HepG2 (cell line): Measurements from ENCODE around the gene SREBF1. TPM values are rescaled to one million over a fixed set of nuclear protein-coding genes. Genes with fewer than 3 reads are reported as not detected.

Source experiments
- ATAC-seq: fragments of 200-7000 bp; cut with Tn5 transposase; 3 replicates; pipeline ENCODE4 v1.9.1; 2020; ENCODE audit warnings: mild to moderate bottlenecking, moderate library complexity
- BruUV-seq: library from RNA; stranded (reverse); fragments of 400-500 nt; replicated peaks from 2 replicates; lab custom pipeline; 2021; lab: Mats Ljungman, UMichigan
- CTCF ChIA-PET: fragments of 300-600 bp; formaldehyde crosslinking; extraction: SDS; loops from one replicate; lab custom pipeline; 2021; ENCODE audit warnings: low total read pairs, inconsistent platforms, low intra/inter-chr PET ratio; lab: Yijun Ruan, JAX
- POLR2A ChIA-PET: fragments of 350-600 bp; sonication (Branson Sonifier 250); formaldehyde crosslinking; loops from one replicate; lab custom pipeline; 2020; ENCODE audit warnings: antibody characterized with exemption, inconsistent platforms; lab: Yijun Ruan, JAX
- DNase-seq: peaks from one replicate; pipeline ENCODE4 v3.0.0-alpha.2; 2015; ENCODE audit warnings: low spot score
- FAIRE-seq: peaks from 3 replicates; lab custom pipeline; 2011; peaks lifted over from hg19 to GRCh38; lab: Jason Lieb, UNC
- H2AFZ ChIP-seq: one replicate; pipeline ENCODE4 v1.6.1; 2011; ENCODE audit warnings: low read length, inconsistent platforms
- H3K27ac ChIP-seq: fragments of 300-600 bp; 3 replicates; pipeline ENCODE4 v1.8.0; 2011; ENCODE audit warnings: mixed run types, mild to moderate bottlenecking, mixed read lengths, low read length, inconsistent platforms; ENCODE audit not compliant: insufficient read depth; ENCODE audit errors: extremely low read length
- H3K27me3 ChIP-seq, 2 experiments: fragments of 200-600 bp in 1 of 2; 2 replicates in 1 of 2; 3 replicates in 1 of 2; pipeline versions ENCODE4 v1.6.0 to v1.8.0; 2011; ENCODE audit warnings: low read length in 2 of 2, mild to moderate bottlenecking in 2 of 2, moderate library complexity in 2 of 2, inconsistent platforms in 1 of 2; ENCODE audit not compliant: insufficient read depth in 2 of 2, control insufficient read depth in 1 of 2
- H3K36me3 ChIP-seq, 2 experiments: fragments of 200-600 bp in 1 of 2; replicated peaks in 1 of 2; 2 replicates in 1 of 2; 3 replicates in 1 of 2; pipeline versions ENCODE4 v1.5.1 to v1.8.0; 2011; ENCODE audit warnings: low read length in 2 of 2, inconsistent platforms in 1 of 2; ENCODE audit not compliant: insufficient read depth in 2 of 2, control insufficient read depth in 1 of 2
- H3K4me1 ChIP-seq: 2 replicates; pipeline ENCODE4 v1.5.1; 2012; ENCODE audit warnings: low read length, inconsistent platforms; ENCODE audit not compliant: insufficient read depth
- H3K4me2 ChIP-seq: 2 replicates; pipeline ENCODE4 v1.6.0; 2011; ENCODE audit warnings: low read depth, low read length, inconsistent platforms
- H3K4me3 ChIP-seq, 3 experiments: fragments of 200-600 bp in 1 of 3; sonication (generic), shearing (Covaris generic) in 1 of 3; replicated peaks in 1 of 3; 2 replicates each; pipeline ENCODE4 v1.5.1; 2011 to 2016; ENCODE audit warnings: low read length in 3 of 3, inconsistent platforms in 2 of 3, low read depth in 2 of 3, mild to moderate bottlenecking in 2 of 3, control low read depth in 1 of 3, mixed read lengths in 1 of 3; ENCODE audit not compliant: insufficient read depth in 1 of 3
- H3K79me2 ChIP-seq: one replicate; pipeline ENCODE4 v1.6.1; 2011; ENCODE audit warnings: low read length, inconsistent platforms; ENCODE audit not compliant: insufficient read depth
- H3K9ac ChIP-seq: 2 replicates; pipeline ENCODE4 v1.6.0; 2011; ENCODE audit warnings: mild to moderate bottlenecking, low read depth, low read length, inconsistent platforms; ENCODE audit not compliant: insufficient read depth
- H3K9me3 ChIP-seq: 2 replicates; pipeline ENCODE4 v1.5.1; 2012; ENCODE audit warnings: mild to moderate bottlenecking, low read length
- H4K20me1 ChIP-seq: 2 replicates; pipeline ENCODE4 v1.6.0; 2011; ENCODE audit warnings: inconsistent platforms, mild to moderate bottlenecking, low read length, moderate library complexity; ENCODE audit not compliant: insufficient read depth
- AGO2 ChIP-seq: fragments of 200-400 bp; formaldehyde crosslinking; optimal IDR thresholded peaks from 2 replicates; pipeline ENCODE3; 2017; ENCODE audit warnings: mild to moderate bottlenecking, low read depth, low read length, moderate library complexity
- CBX2 ChIP-seq, 2 experiments: fragments of 200-600 bp in 1 of 2; sonication (generic); formaldehyde crosslinking in 1 of 2; IDR thresholded peaks; 2 replicates each; pipeline versions ENCODE4 v1.7.0 to v1.8.1; 2018 to 2022; ENCODE audit warnings: low read depth in 2 of 2, low read length in 1 of 2, mild to moderate bottlenecking in 1 of 2, missing genetic modification reagents in 1 of 2
- ISX ChIP-seq: sonication (generic); formaldehyde crosslinking; conservative IDR thresholded peaks from 2 replicates; pipeline ENCODE4 v1.5.0; 2020; ENCODE audit warnings: missing genetic modification reagents
- RNF2 ChIP-seq: fragments of 450-650 bp; conservative IDR thresholded peaks from 2 replicates; pipeline ENCODE4 v1.6.1; 2016; ENCODE audit warnings: low read depth
- ZNF207 ChIP-seq: fragments of 450-650 bp; IDR thresholded peaks from 2 replicates; pipeline ENCODE4 v1.6.1; 2016; ENCODE audit warnings: antibody characterized with exemption, borderline replicate concordance
- ZNF563 ChIP-seq: sonication (generic); formaldehyde crosslinking; IDR thresholded peaks from 2 replicates; pipeline ENCODE4 v1.8.0; 2022; ENCODE audit warnings: mild to moderate bottlenecking, moderate library complexity, missing genetic modification reagents
- WGBS: methylation state at CpG from one replicate; pipeline ENCODE4 v1.1.6; 2017; ENCODE audit warnings: low lambda C conversion rate; 5-methylcytosine and 5-hydroxymethylcytosine counted together
- in situ Hi-C: cut with HindIII; loops from 2 replicates; pipeline ENCODE4 v1.10.0; 2017; ENCODE audit warnings: low pct_unique_long_range_greater_than_20kb; ENCODE audit not compliant: extremely low pct_ligation_motif_present
- intact Hi-C: fragments of 100-400 bp; cut with micrococcal nuclease; formaldehyde crosslinking; loops from one replicate; pipeline ENCODE4 v1.10.0; 2022; ENCODE audit not compliant: unreplicated experiment
- polyA plus RNA-seq, 8 experiments: library from polyadenylated mRNA; depleted of rRNA in 3 of 8; stranded (reverse) in 7 of 8; unstranded in 1 of 8; fragments of >200 nt; fragmentation: Illumina TruSeq in 4 of 8; extraction: Trizol in 4 of 8; gene quantifications; 2 replicates each; pipeline versions ENCODE4 v1.2.1 to v1.2.3, GENCODE V29; 2011 to 2016; ENCODE audit warnings: low read depth in 4 of 8, missing spikeins in 1 of 8, mixed read lengths in 1 of 8; ENCODE audit not compliant: insufficient read depth in 1 of 8
- total RNA-seq, 5 experiments: library from RNA; depleted of rRNA; stranded (reverse); fragments of >200 nt; fragmentation: Illumina TruSeq; extraction: Trizol; gene quantifications; 2 replicates each; pipeline ENCODE4 v1.2.3, GENCODE V29; 2016; ENCODE audit warnings: low read depth in 1 of 5
- TF ChIP-seq, protein P1 (sequence below): sonication (generic); formaldehyde crosslinking; IDR thresholded peaks from 2 replicates; pipeline ENCODE4 v1.4.0; 2020; ENCODE audit warnings: missing genetic modification reagents, borderline replicate concordance

Gene SREBF1
- total and polyA plus RNA-seq, 2 of the 13 experiments (the other 11 are each of a cell fraction or from before 2014, with no cell fraction given) = 34.3 to 38.0 TPM

DNA sequence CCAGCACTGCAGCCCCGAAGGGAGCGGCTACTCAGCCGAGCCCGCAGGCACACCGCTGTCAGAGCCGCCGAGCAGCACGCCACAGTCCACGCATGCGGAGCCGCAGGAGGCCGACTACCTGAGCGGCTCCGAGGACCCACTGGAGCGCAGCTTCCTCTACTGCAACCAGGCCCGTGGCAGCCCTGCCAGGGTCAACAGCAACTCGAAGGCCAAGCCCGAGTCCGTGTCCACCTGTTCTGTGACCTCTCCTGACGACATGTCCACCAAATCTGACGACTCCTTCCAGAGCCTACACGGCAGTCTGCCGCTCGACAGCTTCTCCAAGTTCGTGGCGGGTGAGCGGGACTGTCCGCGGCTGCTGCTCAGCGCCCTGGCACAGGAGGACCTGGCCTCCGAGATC is 42.4 kb downstream of the SREBF1 start:
- in situ Hi-C loops (no loop called here), intact Hi-C loops (no loop called here)
- Histone ChIP-seq H3K4me1 (peaks cover 9% of the 10 kb centered on the region), H3K27me3 (no peaks in the 10 kb centered on the region), H3K4me2 (no peak overlapping the region), H3K9ac (no peak overlapping the region), H3K27ac (no peak overlapping the region), H3K79me2 (no peaks in the 10 kb centered on the region), H3K36me3 (peaks cover 27 to 42% of the 10 kb centered on the region in 2 experiments; a peak in 4 of 5 replicates), H3K9me3 (no peaks in the 10 kb centered on the region), H2AFZ (no peak overlapping the region), H4K20me1 (peaks cover 13% of the 10 kb centered on the region; the same call in 1 of the 2 replicates), H3K4me3 (no peak overlapping the region)
- WGBS = 96% methylated on average over 14 of the region's 31 CpGs
- BruUV-seq = no TSS peak
- ChIA-PET CTCF (no interaction called here), POLR2A (no interaction called here)
- DNase-seq = no peak
- FAIRE-seq = no peak
- TF ChIP-seq RNF2 (no peak), AGO2 (peak; percentile 9)
- TF ChIP-seq, protein P1, sequence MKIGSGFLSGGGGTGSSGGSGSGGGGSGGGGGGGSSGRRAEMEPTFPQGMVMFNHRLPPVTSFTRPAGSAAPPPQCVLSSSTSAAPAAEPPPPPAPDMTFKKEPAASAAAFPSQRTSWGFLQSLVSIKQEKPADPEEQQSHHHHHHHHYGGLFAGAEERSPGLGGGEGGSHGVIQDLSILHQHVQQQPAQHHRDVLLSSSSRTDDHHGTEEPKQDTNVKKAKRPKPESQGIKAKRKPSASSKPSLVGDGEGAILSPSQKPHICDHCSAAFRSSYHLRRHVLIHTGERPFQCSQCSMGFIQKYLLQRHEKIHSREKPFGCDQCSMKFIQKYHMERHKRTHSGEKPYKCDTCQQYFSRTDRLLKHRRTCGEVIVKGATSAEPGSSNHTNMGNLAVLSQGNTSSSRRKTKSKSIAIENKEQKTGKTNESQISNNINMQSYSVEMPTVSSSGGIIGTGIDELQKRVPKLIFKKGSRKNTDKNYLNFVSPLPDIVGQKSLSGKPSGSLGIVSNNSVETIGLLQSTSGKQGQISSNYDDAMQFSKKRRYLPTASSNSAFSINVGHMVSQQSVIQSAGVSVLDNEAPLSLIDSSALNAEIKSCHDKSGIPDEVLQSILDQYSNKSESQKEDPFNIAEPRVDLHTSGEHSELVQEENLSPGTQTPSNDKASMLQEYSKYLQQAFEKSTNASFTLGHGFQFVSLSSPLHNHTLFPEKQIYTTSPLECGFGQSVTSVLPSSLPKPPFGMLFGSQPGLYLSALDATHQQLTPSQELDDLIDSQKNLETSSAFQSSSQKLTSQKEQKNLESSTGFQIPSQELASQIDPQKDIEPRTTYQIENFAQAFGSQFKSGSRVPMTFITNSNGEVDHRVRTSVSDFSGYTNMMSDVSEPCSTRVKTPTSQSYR (CRISPR knock-in tag) = no peak
- ATAC-seq = no peak

DNA sequence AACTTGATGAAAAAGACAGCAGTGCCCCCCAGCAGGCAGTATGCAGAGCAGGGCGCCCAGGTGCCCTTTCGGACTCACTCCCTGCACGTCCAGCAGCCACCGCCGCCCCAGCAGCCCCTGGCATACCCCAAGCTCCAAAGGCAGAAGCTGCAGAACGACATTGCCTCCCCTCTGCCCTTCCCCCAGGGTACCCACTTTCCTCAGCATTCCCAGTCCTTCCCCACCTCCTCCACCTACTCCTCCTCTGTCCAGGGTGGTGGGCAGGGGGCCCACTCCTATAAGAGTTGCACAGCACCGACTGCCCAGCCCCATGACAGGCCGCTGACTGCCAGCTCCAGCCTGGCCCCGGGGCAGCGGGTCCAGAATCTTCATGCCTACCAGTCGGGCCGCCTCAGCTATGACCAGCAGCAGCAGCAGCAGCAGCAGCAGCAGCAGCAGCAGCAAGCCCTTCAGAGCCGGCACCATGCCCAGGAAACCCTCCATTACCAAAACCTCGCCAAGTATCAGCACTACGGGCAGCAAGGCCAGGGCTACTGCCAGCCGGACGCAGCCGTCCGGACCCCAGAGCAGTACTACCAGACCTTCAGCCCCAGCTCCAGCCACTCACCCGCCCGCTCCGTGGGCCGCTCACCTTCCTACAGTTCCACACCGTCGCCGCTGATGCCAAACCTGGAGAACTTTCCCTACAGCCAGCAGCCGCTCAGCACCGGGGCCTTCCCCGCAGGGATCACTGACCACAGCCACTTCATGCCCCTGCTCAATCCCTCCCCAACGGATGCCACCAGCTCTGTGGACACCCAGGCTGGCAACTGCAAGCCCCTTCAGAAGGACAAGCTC is 43.2 kb downstream of the SREBF1 start:
- Histone ChIP-seq H3K9ac (no peak overlapping the region), H3K4me3 (no peak overlapping the region), H3K27ac (no peak overlapping the region), H3K79me2 (no peaks in the 10 kb centered on the region), H3K9me3 (no peaks in the 10 kb centered on the region), H3K27me3 (no peaks in the 10 kb centered on the region), H3K4me2 (no peak overlapping the region), H3K36me3 (peaks cover 25 to 36% of the 10 kb centered on the region in 2 experiments; a peak in 4 of 5 replicates), H2AFZ (no peak overlapping the region), H3K4me1 (peaks cover 15% of the 10 kb centered on the region), H4K20me1 (peaks cover 17% of the 10 kb centered on the region; the same call in 1 of the 2 replicates)
- ChIA-PET CTCF (no interaction called here), POLR2A (no interaction called here)
- in situ Hi-C loops (no loop called here), intact Hi-C loops (no loop called here)
- DNase-seq = no peak
- FAIRE-seq = no peak
- BruUV-seq = no TSS peak
- TF ChIP-seq CBX2 (IDR thresholded peaks at IDR 0.05; ENCODE audit: low read depth, low read length) (no peak), CBX2 (CRISPR knock-in tag; IDR thresholded peaks at IDR 0.05; ENCODE audit: low read depth) (no peak), ZNF563 (CRISPR knock-in tag) (no peak), ZNF207 (no peak), ISX (no peak)
- WGBS = 97% methylated on average over 25 of the region's 30 CpGs
- ATAC-seq = no peak
